Measurements from ENCODE around the gene RET. TPM values are rescaled to one million over a fixed set of nuclear protein-coding genes. Genes with fewer than 3 reads are reported as not detected.

Gene RET
- total and polyA plus RNA-seq, 2 of the 13 experiments (the other 11 are each of a cell fraction or from before 2014, with no cell fraction given), result 0.02 TPM; not detected in 1

DNA sequence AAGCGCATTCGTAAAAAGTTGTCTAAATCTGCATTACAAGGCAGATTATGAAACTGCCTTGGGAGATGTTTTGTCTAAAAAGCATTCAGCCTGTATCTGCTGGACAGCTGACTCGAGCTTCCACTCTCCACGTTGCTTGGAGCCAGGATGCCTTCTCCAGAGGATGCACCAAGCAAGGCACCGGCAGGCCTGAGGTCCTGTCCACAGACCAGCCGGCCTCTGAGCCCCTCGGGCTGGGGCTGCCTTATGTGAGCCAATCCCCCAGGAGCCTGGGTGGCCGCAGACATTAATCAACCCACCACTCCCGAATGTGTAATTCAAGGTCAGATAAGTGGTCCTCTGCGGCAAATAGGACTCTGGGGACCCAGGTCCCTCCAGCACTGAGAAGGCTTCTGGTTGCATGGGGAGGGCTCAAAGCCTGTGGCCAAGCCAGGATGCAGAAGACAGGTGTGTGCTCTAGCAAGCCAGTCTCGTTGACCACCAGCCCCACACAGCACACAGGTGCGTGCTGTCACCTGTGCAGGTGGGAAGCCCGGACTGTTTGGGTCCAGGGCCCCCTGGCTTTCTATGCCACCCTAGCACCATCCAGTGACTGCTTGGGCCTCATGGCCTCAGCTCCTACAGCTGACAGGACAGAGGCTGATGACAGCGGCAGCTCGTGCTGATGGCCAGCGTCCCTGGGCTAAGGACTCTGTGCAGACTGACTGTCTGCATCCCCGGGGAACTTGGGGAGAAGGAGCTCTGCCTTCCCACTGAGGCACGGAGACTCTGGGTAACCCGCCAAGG, 4.8 kb upstream of the RET start:
- ATAC-seq, result no peak
- in situ Hi-C loops (cut with HindIII; ENCODE audit: extremely low pct_ligation_motif_present, low pct_unique_long_range_greater_than_20kb), result no loop called here
- no TSS peak for BruUV-seq (replicated peaks)
- Histone ChIP-seq H3K4me3 (replicated peaks in 1 of 3; ENCODE audit: insufficient read depth in 1 of 3, low read depth in 2 of 3, low read length in 3 of 3) (no peak overlapping the region), H3K9me3 (ENCODE audit: low read length) (no peaks in the 10 kb centered on the region), H3K36me3 (replicated peaks in 1 of 2; ENCODE audit: control insufficient read depth in 1 of 2, insufficient read depth in 2 of 2, low read length in 2 of 2) (no peaks in the 10 kb centered on the region), H2AFZ (ENCODE audit: low read length) (no peak overlapping the region), H4K20me1 (ENCODE audit: insufficient read depth, low read length) (no peaks in the 10 kb centered on the region), H3K4me1 (ENCODE audit: insufficient read depth, low read length) (no peaks in the 10 kb centered on the region), H3K4me2 (ENCODE audit: low read depth, low read length) (no peak overlapping the region), H3K27me3 (ENCODE audit: control insufficient read depth in 1 of 2, insufficient read depth in 2 of 2, low read length in 2 of 2) (peaks cover 6 to 56% of the 10 kb centered on the region in 2 experiments; a peak in 4 of 5 replicates), H3K79me2 (ENCODE audit: insufficient read depth, low read length) (no peaks in the 10 kb centered on the region), H3K9ac (ENCODE audit: insufficient read depth, low read depth, low read length) (no peak overlapping the region), H3K27ac (ENCODE audit: extremely low read length, insufficient read depth, low read length) (no peak overlapping the region)
- no peak for DNase-seq (ENCODE audit: low spot score)
- no peak for FAIRE-seq
- 29% methylated on average over 7 of the region's 19 CpGs for WGBS (ENCODE audit: low lambda C conversion rate)
- intact Hi-C loops (cut with micrococcal nuclease; ENCODE audit: unreplicated experiment), result no loop called here
- ChIA-PET POLR2A (no interaction called here), CTCF (ENCODE audit: low intra/inter-chr PET ratio, low total read pairs) (no interaction called here)
- TF ChIP-seq HOXD1 (CRISPR knock-in tag; IDR thresholded peaks at IDR 0.05) (no peak), ZNF792 (CRISPR knock-in tag; IDR thresholded peaks at IDR 0.05) (no peak), ZNF484 (CRISPR knock-in tag; IDR thresholded peaks at IDR 0.05; ENCODE audit: borderline replicate concordance, low read depth) (no peak), YEATS4 (CRISPR knock-in tag; IDR thresholded peaks at IDR 0.05; ENCODE audit: borderline replicate concordance) (no peak), ARHGAP35 (CRISPR knock-in tag; IDR thresholded peaks at IDR 0.05; ENCODE audit: borderline replicate concordance) (no peak), HDAC2 (CRISPR knock-in tag; IDR thresholded peaks at IDR 0.05) (no peak), ZNF317 (CRISPR knock-in tag; IDR thresholded peaks at IDR 0.05) (no peak), TIGD3 (CRISPR knock-in tag; IDR thresholded peaks at IDR 0.05; ENCODE audit: borderline replicate concordance) (no peak), ZNF256 (CRISPR knock-in tag; conservative IDR thresholded peaks at IDR 0.05) (no peak), RARA (CRISPR knock-in tag; IDR thresholded peaks at IDR 0.05) (no peak), PAXIP1 (CRISPR knock-in tag; conservative IDR thresholded peaks at IDR 0.05) (no peak), PAF1 (CRISPR knock-in tag; IDR thresholded peaks at IDR 0.05) (no peak), GLMP (CRISPR knock-in tag; IDR thresholded peaks at IDR 0.05; ENCODE audit: borderline replicate concordance) (no peak)
- TF ChIP-seq, protein P1, sequence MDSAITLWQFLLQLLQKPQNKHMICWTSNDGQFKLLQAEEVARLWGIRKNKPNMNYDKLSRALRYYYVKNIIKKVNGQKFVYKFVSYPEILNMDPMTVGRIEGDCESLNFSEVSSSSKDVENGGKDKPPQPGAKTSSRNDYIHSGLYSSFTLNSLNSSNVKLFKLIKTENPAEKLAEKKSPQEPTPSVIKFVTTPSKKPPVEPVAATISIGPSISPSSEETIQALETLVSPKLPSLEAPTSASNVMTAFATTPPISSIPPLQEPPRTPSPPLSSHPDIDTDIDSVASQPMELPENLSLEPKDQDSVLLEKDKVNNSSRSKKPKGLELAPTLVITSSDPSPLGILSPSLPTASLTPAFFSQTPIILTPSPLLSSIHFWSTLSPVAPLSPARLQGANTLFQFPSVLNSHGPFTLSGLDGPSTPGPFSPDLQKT (CRISPR knock-in tag; IDR thresholded peaks at IDR 0.05; ENCODE audit: borderline replicate concordance), result no peak

All from HepG2 (cell line).